GM18499 (cell line): ENCODE measurements around the gene FIP1L1.
"Not testable (repeated sequence)": the region's sequence is repeated elsewhere in the genome, so short reads cannot be mapped to it uniquely, and the experiment has no call there.

ENCODE experiments used
- ATAC-seq: cut with Tn5 transposase; IDR thresholded peaks from one replicate; pipeline ENCODE4 v1.9.1; 2021; ENCODE audit warnings: moderate number of reproducible peaks; ENCODE audit not compliant: insufficient read depth, unreplicated experiment

FIP1L1 gene

GRCh38 chr4:53463340-53463739 is 85.9 kb downstream of the FIP1L1 start:
- ATAC-seq, result no peak

DNA sequence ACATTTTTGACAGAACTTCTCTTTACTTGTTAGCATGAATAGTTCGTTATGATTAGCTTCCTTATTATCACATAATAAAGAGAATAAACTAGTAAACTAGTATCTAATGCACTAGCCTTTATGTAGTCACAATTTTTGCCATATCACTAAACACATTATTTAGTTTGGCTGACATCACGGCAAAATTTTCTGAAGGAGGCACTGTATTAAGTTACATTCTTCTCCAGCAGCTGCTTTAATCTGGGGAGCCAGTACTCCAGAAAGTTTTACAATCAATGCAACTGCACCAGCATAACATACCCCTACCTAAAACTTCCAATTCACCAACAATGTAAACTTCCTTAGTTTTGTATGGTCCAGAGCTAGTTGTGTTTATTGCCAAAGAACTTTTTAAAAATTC is 87.8 kb downstream of the FIP1L1 start:
- ATAC-seq, result no peak

DNA sequence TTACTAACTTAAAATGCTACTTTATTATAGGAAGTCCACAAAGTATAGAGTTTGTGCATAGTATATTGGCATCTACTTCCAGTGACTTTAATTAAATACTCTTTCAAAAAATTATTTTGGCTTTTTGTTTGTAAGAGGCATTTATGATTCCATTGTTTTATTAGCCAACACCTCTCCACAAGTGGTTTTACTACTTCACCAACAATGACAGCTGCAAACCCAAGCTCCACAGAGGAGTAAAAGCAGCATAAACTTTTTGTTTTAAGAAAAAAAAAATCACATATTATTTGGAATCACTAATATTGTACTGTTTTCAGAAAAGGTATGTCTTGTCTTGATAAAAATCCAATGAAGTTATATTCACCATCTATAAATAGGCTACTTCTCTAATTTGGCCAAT is 88.5 kb downstream of the FIP1L1 start:
- ATAC-seq, result no peak

DNA sequence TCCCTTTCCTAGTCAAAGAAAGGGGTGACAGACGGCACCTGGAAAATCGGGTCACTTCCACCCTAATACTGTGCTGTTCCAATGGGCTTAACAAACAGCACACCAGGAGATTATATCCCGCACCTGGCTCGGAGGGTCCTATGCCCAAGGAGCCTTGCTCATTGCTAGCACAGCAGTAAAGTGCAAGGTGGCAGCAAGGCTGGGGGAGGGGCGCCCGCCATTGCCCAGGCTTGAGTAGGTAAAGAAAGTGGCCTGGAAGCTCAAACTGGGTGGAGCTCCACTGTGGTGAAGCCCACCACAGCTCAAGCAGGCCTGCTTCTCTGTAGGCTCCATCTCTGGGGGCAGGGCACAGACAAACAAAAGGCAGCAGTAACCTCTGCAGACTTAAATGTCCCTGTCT is 89.1 kb downstream of the FIP1L1 start:
- not testable (repeated sequence) for ATAC-seq

DNA sequence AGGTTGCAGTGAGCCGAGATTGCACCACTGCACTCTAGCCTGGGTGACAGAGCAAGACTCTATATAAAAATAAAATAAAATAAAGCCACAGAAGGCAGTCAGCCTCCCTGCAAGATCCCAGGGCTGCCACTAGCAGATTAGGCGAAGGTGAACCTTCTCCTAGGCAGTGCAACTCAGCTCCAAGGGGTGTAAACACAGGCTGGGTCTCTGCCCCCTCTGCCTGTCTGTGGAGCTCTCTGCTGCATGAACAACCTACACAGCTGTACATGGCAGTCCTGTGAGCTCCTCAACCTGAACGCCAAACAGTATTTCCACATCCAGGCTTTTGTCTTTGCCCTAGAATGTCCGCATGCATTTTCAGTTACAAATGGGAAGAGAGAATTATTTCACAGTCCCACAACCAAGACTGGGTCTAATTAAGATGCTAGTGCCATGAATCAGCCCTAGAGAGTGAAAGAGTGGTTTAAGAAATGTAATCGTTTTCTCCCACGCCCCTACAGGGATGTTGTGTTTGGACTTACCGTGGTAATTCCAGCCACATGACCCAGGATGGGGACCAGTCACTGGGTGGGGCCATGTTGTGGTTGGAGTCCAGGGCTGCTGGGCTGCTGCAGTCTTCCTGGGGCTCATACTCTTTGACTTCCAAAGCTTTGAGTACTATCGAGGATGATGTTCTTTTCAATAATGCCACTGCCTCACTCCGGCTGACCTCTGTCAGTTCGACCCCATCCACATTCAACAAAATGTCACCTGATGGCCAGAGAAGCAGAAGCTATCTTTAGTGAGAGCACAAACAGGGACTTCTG is 99.0 kb downstream of the FIP1L1 start:
- ATAC-seq, result no peak

- ATAC-seq, result no peak
These were observed 99.7 kb downstream of the FIP1L1 start for GRCh38 chr4:53477038-53477565.

DNA sequence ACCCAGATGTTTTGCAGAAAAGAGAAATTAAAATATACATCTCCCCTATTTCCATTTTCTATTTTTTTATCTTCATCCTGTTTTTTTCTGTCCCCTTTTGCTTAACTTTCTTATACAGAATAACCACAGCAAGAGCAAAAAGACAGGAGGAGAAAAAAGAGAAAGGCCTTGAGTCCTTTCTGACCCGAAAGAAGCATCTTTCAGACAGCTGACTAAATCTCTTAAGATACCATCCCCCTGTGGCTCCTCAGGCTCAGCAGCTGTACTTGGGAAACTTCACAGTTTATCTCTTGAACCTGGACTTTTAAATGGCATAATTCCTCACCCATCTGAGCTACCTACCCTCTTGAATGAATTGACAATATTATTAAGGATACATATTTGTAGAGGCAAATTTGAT is 100.2 kb downstream of the FIP1L1 start:
- ATAC-seq, result no peak

DNA sequence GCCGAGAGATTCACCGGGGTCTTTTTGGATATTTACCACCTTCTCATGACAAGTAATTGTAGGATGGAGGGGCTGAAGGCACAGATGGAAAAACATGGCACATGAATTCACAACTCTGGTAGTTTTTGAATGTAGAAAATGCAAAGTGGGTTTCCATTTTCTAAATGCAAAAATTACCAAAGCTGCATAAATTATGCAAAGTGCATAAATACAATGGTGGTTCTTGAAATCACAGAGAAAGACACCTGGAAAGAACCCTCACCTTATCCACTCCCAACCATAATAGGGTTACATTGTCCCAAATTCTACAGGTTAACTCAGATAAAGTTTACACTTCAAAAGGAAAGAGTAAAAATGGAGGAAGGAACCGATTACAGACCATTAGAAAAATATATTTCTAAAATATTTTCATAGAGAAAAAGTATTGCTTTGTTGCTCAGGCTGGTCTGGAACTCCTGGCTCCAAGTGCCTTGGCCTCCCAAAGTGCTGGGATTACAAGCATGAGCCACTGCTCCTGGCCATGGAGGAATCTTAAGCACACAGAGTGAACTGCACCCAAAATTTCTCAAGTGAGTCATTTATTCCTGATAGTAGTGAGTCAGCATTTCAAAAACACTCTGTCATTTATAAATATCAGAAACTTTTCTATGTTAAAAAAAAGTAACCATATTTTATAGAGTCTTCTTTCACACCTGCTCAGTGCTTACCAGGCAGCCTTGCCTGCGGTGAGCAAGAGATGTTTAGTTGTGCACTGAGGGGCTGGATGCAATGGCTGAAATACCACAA is 101.4 kb downstream of the FIP1L1 start:
- ATAC-seq, result no peak

DNA sequence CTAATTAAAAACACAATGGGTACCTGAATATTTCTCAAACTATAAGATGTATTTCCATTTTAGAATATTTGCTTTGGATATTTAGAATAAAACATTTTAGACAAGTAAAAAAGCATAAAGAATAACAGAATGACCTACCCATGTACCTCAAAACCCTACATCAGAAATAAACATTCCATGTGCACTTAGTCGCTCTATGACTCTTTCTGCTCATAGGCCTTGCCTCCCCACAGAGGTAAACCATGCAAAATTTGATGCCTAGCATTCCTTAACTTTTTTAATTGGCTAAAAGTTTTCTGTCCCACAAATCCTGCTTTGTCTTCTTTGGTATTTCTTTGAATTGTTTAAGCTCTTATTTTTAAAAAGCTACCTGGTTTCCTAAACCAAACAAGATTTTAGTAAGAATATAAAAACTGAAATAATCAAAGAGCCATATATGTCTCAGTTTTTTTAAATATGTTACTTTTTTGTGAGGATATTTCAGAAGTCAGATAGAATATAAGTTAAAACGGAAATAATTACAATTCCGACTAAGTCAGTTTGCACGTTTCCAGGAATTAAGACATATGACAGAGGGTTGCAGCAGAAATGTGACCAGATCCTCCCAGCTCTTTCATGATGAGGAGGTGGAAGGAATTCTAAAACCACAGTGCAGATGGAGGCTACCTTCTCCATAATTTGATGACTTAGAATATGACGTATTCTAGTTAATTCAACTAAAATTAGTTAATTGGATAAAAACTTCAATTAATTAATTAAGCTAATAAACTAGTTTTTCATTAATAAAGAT is 102.5 kb downstream of the FIP1L1 start:
- no peak for ATAC-seq

DNA sequence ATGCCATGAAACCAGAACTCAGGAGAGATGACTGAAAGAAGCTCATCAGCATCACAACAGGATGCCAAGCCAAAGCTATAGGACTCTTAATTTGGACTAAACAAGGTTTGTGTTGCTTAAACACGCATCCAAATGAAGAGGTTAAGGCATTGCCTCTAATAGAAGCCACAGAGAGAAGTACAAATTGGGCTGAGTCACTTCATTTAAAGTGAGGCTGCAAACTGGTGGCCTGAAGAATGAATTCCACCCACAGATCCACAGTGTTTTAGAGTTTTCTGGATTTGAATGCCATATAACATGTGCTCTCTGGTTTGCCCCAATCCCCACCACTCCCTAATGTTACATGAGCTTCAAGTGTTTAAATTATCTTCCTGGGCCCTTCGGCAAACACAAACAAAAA is 103.5 kb downstream of the FIP1L1 start:
- no peak for ATAC-seq

DNA sequence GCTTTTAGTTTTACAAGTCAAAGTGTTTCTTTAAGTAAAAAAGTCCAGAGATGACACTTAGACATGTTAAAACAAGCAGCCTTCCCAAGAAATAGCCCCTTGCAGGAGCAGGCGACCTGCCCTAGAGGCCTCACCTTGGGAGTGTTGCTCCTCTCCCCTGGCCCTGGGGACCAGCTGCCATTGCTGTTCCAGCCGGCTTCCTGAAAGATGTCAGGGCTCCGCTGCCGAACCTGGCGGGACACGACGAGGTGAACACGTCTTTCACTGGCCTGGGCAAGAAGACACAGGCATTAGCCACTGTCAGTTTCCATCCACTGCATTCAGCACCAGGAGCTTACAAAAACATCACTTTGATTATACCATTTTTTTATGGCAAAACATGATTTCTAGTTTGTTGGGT is 104.1 kb downstream of the FIP1L1 start:
- no peak for ATAC-seq

DNA sequence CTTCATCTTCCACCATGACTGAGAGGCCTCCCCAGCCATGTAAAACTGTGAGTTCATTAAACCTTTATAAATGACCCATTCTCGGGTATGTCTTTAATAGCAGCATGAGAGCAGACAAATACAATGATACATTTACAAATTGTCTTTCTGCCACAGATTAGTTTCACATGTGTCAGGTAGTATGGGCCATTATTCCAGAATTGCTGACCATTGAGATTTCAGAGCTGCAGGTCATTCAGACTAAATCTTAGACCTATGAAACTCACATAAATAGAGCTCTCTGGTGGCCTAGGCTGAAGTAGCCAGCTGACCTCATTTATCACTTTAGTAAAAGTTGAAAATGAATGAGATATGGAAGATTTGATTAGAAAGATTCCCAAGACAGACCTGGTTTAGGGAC is 105.8 kb downstream of the FIP1L1 start:
- no peak for ATAC-seq

DNA sequence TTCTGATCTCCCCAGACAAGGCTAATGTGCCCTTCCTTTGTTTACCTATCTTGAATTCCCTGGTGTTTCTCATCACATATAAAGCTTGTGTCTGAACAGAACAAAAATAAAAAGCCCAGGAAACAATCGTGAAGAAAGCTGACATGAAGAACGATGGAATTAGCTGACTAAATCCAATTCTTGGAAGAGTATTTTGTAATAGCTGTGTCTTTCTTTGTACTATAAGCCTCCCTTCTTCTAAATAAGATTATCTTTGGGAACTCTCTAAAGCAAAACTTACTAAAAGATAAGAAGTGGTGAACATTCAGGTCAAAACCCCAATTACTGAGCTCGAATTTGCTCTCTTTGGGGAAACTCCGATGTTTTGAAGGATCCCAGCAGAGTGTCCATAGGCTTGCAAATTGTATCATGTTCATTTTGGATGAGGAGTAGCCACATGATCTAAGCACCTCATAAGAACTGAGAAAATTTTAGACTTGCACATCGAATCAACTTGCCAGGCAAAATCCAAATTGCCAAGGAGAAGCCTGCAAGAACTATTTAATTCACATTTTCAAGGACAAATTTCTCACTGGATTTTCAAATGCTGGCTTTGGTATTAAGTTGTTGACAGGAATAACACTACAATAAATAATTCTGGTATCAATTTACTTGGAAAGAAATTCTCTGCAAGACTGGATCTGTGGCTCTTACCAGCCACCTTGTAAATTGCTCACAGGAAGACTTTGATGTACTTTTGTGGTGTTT is 107.6 kb downstream of the FIP1L1 start:
- ATAC-seq, result no peak

GRCh38 chr4:53485658-53486040 is 108.2 kb downstream of the FIP1L1 start:
- ATAC-seq, result no peak

DNA sequence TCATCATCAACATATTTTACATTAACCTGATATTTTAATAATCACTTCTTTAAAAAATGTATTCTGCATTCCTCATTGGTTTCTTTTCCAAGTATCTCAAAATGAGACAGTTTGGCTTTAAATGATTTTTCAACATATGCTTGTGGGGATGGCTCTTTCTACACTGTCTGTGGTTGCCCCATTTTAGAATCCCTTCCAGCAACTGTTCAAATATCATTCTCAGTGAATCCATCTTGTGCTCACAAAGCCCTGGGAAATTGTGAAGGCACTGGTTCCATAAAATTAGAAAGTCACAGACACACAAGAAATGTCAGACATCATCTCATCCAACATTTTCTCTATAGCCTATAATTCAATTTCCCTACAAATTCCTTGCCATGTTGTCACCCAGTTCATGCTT is 110.3 kb downstream of the FIP1L1 start:
- no peak for ATAC-seq

- no peak for ATAC-seq
These were observed 111.9 kb downstream of the FIP1L1 start for GRCh38 chr4:53489279-53489889.

GRCh38 chr4:53490161-53490956 is 112.9 kb downstream of the FIP1L1 start:
- no peak for ATAC-seq

- ATAC-seq, result no peak
These were observed 113.7 kb downstream of the FIP1L1 start for GRCh38 chr4:53490965-53491622.
